UCSD-AML1 (cell line): ENCODE data around the gene ZNF316.

Experiments used
- DNase-seq: peaks from one replicate; lab custom pipeline; 2025; ENCODE audit not compliant: unreplicated experiment; lab: John Stamatoyannopoulos, UW

The ZNF316 gene

GRCh38 chr7:6636741-6637543 is at the start of gene ZNF316:
Gene ZNF316 (plus strand): TSS chr7:6637318. CDS start chr7:6642410, 5,092 bp downstream.
- DNase-seq: peak; percentile 53

- no peak for DNase-seq
Measured at GRCh38 chr7:6588566-6588965, 48.6 kb upstream of the ZNF316 start.

- DNase-seq: no peak
Measured at GRCh38 chr7:6589151-6589828, 47.8 kb upstream of the ZNF316 start.

GRCh38 chr7:6589829-6590644 is 47.1 kb upstream of the ZNF316 start, which contains the start of gene INTS15:
Gene INTS15 (plus strand): TSS chr7:6590021. CDS start chr7:6590284, 263 bp downstream.
- DNase-seq: peak; percentile 72

- no peak for DNase-seq
Measured at GRCh38 chr7:6590645-6591110, 46.4 kb upstream of the ZNF316 start.

GRCh38 chr7:6600093-6600492 is 37.0 kb upstream of the ZNF316 start:
- no peak for DNase-seq

- no peak for DNase-seq
Measured at GRCh38 chr7:6604458-6604857, 32.7 kb upstream of the ZNF316 start.

- no peak for DNase-seq
Measured at GRCh38 chr7:6606866-6607583, 30.1 kb upstream of the ZNF316 start.

GRCh38 chr7:6607651-6608051 is 29.5 kb upstream of the ZNF316 start:
- no peak for DNase-seq

- no peak for DNase-seq
Measured at GRCh38 chr7:6608081-6608480, 29.0 kb upstream of the ZNF316 start.

GRCh38 chr7:6608794-6609193 is 28.3 kb upstream of the ZNF316 start:
- DNase-seq: no peak

GRCh38 chr7:6612819-6613218 is 24.3 kb upstream of the ZNF316 start:
- DNase-seq: no peak

- no peak for DNase-seq
Measured at GRCh38 chr7:6613706-6614105, 23.4 kb upstream of the ZNF316 start.

GRCh38 chr7:6614953-6615722 is 22.0 kb upstream of the ZNF316 start, which contains the start of gene ZNF853:
Gene ZNF853 (plus strand): TSS chr7:6615610. CDS start chr7:6616175, 565 bp downstream.
- DNase-seq: no peak

GRCh38 chr7:6615723-6616555 is 21.2 kb upstream of the ZNF316 start:
- DNase-seq: no peak

- no peak for DNase-seq
Measured at GRCh38 chr7:6616854-6617643, 20.1 kb upstream of the ZNF316 start.

GRCh38 chr7:6618621-6619020 is 18.5 kb upstream of the ZNF316 start:
- no peak for DNase-seq

GRCh38 chr7:6619961-6620360 is 17.2 kb upstream of the ZNF316 start:
- no peak for DNase-seq
